Camera-type eye (tissue), 1 donor: ENCODE data around the gene HLA-DPB1. TPM values are rescaled to one million over a fixed set of nuclear protein-coding genes. Genes with fewer than 3 reads are reported as not detected.

ENCODE experiments used
- total RNA-seq: library from RNA; depleted of rRNA; stranded (reverse); fragments of >200 nt; gene quantifications from one replicate; pipeline ENCODE4 v1.2.3, GENCODE V29; 2014

The HLA-DPB1 gene
- 6.7 TPM for total RNA-seq

GRCh38 chr6:33075568-33076405, at the start of gene HLA-DPB1:
HLA-DPB1 (plus strand) TSS chr6:33075990; CDS start chr6:33076042, 52 bp downstream.

GRCh38 chr6:33073431-33073871, 2.3 kb upstream of the HLA-DPB1 start, which contains the start of gene HLA-DPA1:
HLA-DPA1 (minus strand) TSS chr6:33073649.

Other genes with a start within 250 kb of the HLA-DPB1 start
- gene TAP2, start 237.3 kb upstream of the HLA-DPB1 start, total RNA-seq = 6.2 TPM
- 10.6 TPM for gene PSMB8, start 231.9 kb upstream of the HLA-DPB1 start, total RNA-seq
- 12.8 TPM for gene TAP1, start 222.3 kb upstream of the HLA-DPB1 start, total RNA-seq
- 4.0 TPM for gene PSMB9, start 221.8 kb upstream of the HLA-DPB1 start, total RNA-seq
- 4.9 TPM for gene HLA-DMB, start 135.0 kb upstream of the HLA-DPB1 start, total RNA-seq
- 2.6 TPM for gene HLA-DMA, start 122.9 kb upstream of the HLA-DPB1 start, total RNA-seq
- gene BRD2, start 107.4 kb upstream of the HLA-DPB1 start, total RNA-seq = 125 TPM
- gene HLA-DOA, start 66.4 kb upstream of the HLA-DPB1 start, total RNA-seq = 0.71 TPM
- 7.6 TPM for gene HLA-DPA1, start 2.3 kb upstream of the HLA-DPB1 start, total RNA-seq
- 39.0 TPM for gene COL11A2, start 116.5 kb downstream of the HLA-DPB1 start, total RNA-seq
- gene RXRB, start 124.7 kb downstream of the HLA-DPB1 start, total RNA-seq = 34.6 TPM
- gene SLC39A7, start 124.9 kb downstream of the HLA-DPB1 start, total RNA-seq = 60.0 TPM
- gene HSD17B8, start 128.7 kb downstream of the HLA-DPB1 start, total RNA-seq = 14.3 TPM
- gene RING1, start 132.5 kb downstream of the HLA-DPB1 start, total RNA-seq = 30.7 TPM
- gene VPS52, start 195.9 kb downstream of the HLA-DPB1 start, total RNA-seq = 51.6 TPM
- gene RPS18, start 196.1 kb downstream of the HLA-DPB1 start, total RNA-seq = 1,580 TPM
- gene B3GALT4, start 201.1 kb downstream of the HLA-DPB1 start, total RNA-seq = 6.3 TPM
- gene WDR46, start 213.2 kb downstream of the HLA-DPB1 start, total RNA-seq = 39.2 TPM
- 20.5 TPM for gene PFDN6, start 213.6 kb downstream of the HLA-DPB1 start, total RNA-seq
- 45.5 TPM for gene RGL2, start 223.0 kb downstream of the HLA-DPB1 start, total RNA-seq
- gene TAPBP, start 238.1 kb downstream of the HLA-DPB1 start, total RNA-seq = 45.8 TPM
- 26.7 TPM for gene ZBTB22, start 241.8 kb downstream of the HLA-DPB1 start, total RNA-seq
- gene DAXX, start 247.0 kb downstream of the HLA-DPB1 start, total RNA-seq = 31.8 TPM